Endothelial cell of umbilical vein (primary cell): ENCODE data around the gene FMNL3. TPM values are rescaled to one million over a fixed set of nuclear protein-coding genes. Genes with fewer than 3 reads are reported as not detected.

Experiments used
- BruUV-seq: library from RNA; stranded (reverse); fragments of 400-500 nt; replicated peaks from 2 replicates; lab custom pipeline; 2021; lab: Mats Ljungman, UMichigan
- CTCF ChIA-PET: fragments of 300-600, 350-600 bp; sonication (Branson Sonifier 250); formaldehyde crosslinking; loops from one replicate; lab custom pipeline; 2021; ENCODE audit warnings: antibody characterized with exemption, inconsistent platforms; lab: Charles Lee
- POLR2A ChIA-PET: fragments of 300-600, 350-600 bp; sonication (Branson Sonifier 250); formaldehyde crosslinking; loops from one replicate; lab custom pipeline; 2021; ENCODE audit warnings: antibody characterized with exemption, inconsistent platforms; lab: Charles Lee
- DNase-seq: peaks from one replicate; pipeline ENCODE4 v3.0.0-alpha.2; 2011; ENCODE audit warnings: low read depth, low spot score
- FAIRE-seq: peaks from 2 replicates; lab custom pipeline; 2011; peaks lifted over from hg19 to GRCh38; lab: Jason Lieb, UNC
- H2AFZ ChIP-seq: 2 replicates; pipeline ENCODE4 v1.6.0; 2012; ENCODE audit warnings: low read depth, low read length, control low read depth, inconsistent platforms
- H3K27ac ChIP-seq: 2 replicates; pipeline ENCODE4 v1.5.1; 2011; ENCODE audit warnings: low read depth, mild to moderate bottlenecking, control low read depth, low read length, moderate library complexity; ENCODE audit not compliant: insufficient read depth
- H3K27me3 ChIP-seq, 2 experiments: 2 replicates each; pipeline versions ENCODE4 v1.6.0 to v1.6.1; 2011; ENCODE audit warnings: low read length in 2 of 2, mixed read lengths in 1 of 2; ENCODE audit not compliant: control insufficient read depth in 2 of 2, insufficient read depth in 2 of 2
- H3K36me3 ChIP-seq, 2 experiments: 2 replicates in 1 of 2; 3 replicates in 1 of 2; pipeline ENCODE4 v1.5.1; 2011; ENCODE audit warnings: low read length in 2 of 2, mild to moderate bottlenecking in 1 of 2, moderate library complexity in 1 of 2; ENCODE audit not compliant: control insufficient read depth in 2 of 2, insufficient read depth in 2 of 2; ENCODE audit errors: extremely low read depth in 1 of 2
- H3K4me1 ChIP-seq: 3 replicates; pipeline ENCODE4 v1.5.1; 2011; ENCODE audit warnings: mild to moderate bottlenecking, low read length; ENCODE audit not compliant: control insufficient read depth, insufficient read depth; ENCODE audit errors: extremely low read depth
- H3K4me2 ChIP-seq: 2 replicates; pipeline ENCODE4 v1.6.1; 2011; ENCODE audit warnings: low read length, control low read depth, mixed read lengths; ENCODE audit not compliant: insufficient read depth
- H3K4me3 ChIP-seq, 3 experiments: fragments of 200-600 bp in 1 of 3; sonication (generic), shearing (Covaris generic) in 1 of 3; replicated peaks in 1 of 3; 2 replicates each; pipeline ENCODE4 v1.5.1; 2011 to 2016; ENCODE audit warnings: control low read depth in 3 of 3, low read length in 3 of 3, mild to moderate bottlenecking in 2 of 3, inconsistent platforms in 1 of 3, low read depth in 1 of 3, moderate library complexity in 1 of 3; ENCODE audit not compliant: insufficient read depth in 1 of 3
- H3K79me2 ChIP-seq: 2 replicates; pipeline ENCODE4 v1.6.0; 2012; ENCODE audit warnings: low read length, inconsistent platforms; ENCODE audit not compliant: control insufficient read depth, insufficient read depth
- H3K9ac ChIP-seq: replicated peaks from 2 replicates; pipeline ENCODE3; 2011; ENCODE audit warnings: low read length, control low read depth; ENCODE audit not compliant: insufficient read depth; ENCODE audit errors: extremely low read depth
- H3K9me1 ChIP-seq: replicated peaks from 3 replicates; pipeline ENCODE4 v1.6.0; 2011; ENCODE audit warnings: mild to moderate bottlenecking, low read length; ENCODE audit not compliant: control insufficient read depth, insufficient read depth; ENCODE audit errors: extremely low read depth
- H3K9me3 ChIP-seq: replicated peaks from 2 replicates; pipeline ENCODE4 v1.5.1; 2012; ENCODE audit warnings: low read length, inconsistent platforms; ENCODE audit not compliant: control insufficient read depth, insufficient read depth
- H4K20me1 ChIP-seq: replicated peaks from 2 replicates; pipeline ENCODE3; 2011; ENCODE audit warnings: mild to moderate bottlenecking, low read length; ENCODE audit not compliant: control insufficient read depth, insufficient read depth; ENCODE audit errors: extremely low read depth
- CTCF ChIP-seq, 2 donors: IDR thresholded peaks; 1 replicate in 1 of 2; 2 replicates in 1 of 2; pipeline ENCODE4 v1.5.1; 2011; ENCODE audit warnings: low read length in 2 of 2, mild to moderate bottlenecking in 2 of 2, moderate library complexity in 2 of 2, control low read depth in 1 of 2, inconsistent platforms in 1 of 2, low read depth in 1 of 2; ENCODE audit not compliant: insufficient read depth in 1 of 2; ENCODE audit errors: extremely low read depth in 1 of 2
- EZH2 ChIP-seq: IDR thresholded peaks from 2 replicates; pipeline ENCODE4 v1.6.1; 2012; ENCODE audit warnings: borderline replicate concordance, low read depth, mild to moderate bottlenecking, moderate library complexity, low read length, inconsistent platforms; ENCODE audit not compliant: severe bottlenecking
- FOS ChIP-seq: IDR thresholded peaks from 2 replicates; pipeline ENCODE4 v1.6.1; 2011; ENCODE audit warnings: mild to moderate bottlenecking, low read length, moderate library complexity, borderline replicate concordance; ENCODE audit not compliant: insufficient read depth
- GATA2 ChIP-seq: IDR thresholded peaks from 2 replicates; pipeline ENCODE4 v1.7.0; 2011; ENCODE audit warnings: low read depth, mild to moderate bottlenecking, moderate library complexity, mixed read lengths, low read length; ENCODE audit not compliant: insufficient read length, insufficient read depth
- JUN ChIP-seq: IDR thresholded peaks from 2 replicates; pipeline ENCODE4 v1.6.1; 2011; ENCODE audit warnings: borderline replicate concordance, low read depth; ENCODE audit not compliant: insufficient read length, insufficient read depth
- MAX ChIP-seq: IDR thresholded peaks from 2 replicates; pipeline ENCODE4 v1.6.1; 2011; ENCODE audit not compliant: insufficient read depth, insufficient read length
- MYC ChIP-seq: IDR thresholded peaks from one replicate; pipeline ENCODE4 v1.6.1; 2011; ENCODE audit warnings: mild to moderate bottlenecking, low read depth, low read length
- POLR2A ChIP-seq: IDR thresholded peaks from 2 replicates; pipeline ENCODE4 v1.6.1; 2012; ENCODE audit warnings: low read depth, mild to moderate bottlenecking, control low read depth, low read length
- POLR2AphosphoS5 ChIP-seq: IDR thresholded peaks from 2 replicates; pipeline ENCODE4 v1.6.1; 2012; ENCODE audit warnings: low read depth, mild to moderate bottlenecking, control low read depth, low read length, moderate library complexity; ENCODE audit not compliant: insufficient read depth
- dilution Hi-C: fragments of 300-500 bp; cut with MboI; formaldehyde crosslinking; loops from one replicate; pipeline ENCODE4 v1.15.0; 2019; ENCODE audit warnings: low sequenced_read_pairs; ENCODE audit not compliant: extremely low pct_ligation_motif_present
- intact Hi-C: fragments of 100-400 bp; cut with micrococcal nuclease; formaldehyde crosslinking; loops from one replicate; pipeline ENCODE4 v1.10.0; 2022
- polyA plus RNA-seq, 4 experiments: library from polyadenylated mRNA; depleted of rRNA in 3 of 4; stranded (reverse) in 3 of 4; unstranded in 1 of 4; fragments of >200 nt; gene quantifications; 2 replicates each; pipeline versions ENCODE4 v1.2.1 to v1.2.3, GENCODE V29; 2011 to 2012; ENCODE audit warnings: missing spikeins in 1 of 4
- total RNA-seq: library from RNA; stranded (reverse); gene quantifications from 2 replicates; pipeline ENCODE4 v1.2.3, GENCODE V29; 2021

Gene FMNL3
- total and polyA plus RNA-seq, 2 donors (not counting 3 experiments of a cell fraction or from before 2014, with no cell fraction given): 35.1 to 93.3 TPM

DNA sequence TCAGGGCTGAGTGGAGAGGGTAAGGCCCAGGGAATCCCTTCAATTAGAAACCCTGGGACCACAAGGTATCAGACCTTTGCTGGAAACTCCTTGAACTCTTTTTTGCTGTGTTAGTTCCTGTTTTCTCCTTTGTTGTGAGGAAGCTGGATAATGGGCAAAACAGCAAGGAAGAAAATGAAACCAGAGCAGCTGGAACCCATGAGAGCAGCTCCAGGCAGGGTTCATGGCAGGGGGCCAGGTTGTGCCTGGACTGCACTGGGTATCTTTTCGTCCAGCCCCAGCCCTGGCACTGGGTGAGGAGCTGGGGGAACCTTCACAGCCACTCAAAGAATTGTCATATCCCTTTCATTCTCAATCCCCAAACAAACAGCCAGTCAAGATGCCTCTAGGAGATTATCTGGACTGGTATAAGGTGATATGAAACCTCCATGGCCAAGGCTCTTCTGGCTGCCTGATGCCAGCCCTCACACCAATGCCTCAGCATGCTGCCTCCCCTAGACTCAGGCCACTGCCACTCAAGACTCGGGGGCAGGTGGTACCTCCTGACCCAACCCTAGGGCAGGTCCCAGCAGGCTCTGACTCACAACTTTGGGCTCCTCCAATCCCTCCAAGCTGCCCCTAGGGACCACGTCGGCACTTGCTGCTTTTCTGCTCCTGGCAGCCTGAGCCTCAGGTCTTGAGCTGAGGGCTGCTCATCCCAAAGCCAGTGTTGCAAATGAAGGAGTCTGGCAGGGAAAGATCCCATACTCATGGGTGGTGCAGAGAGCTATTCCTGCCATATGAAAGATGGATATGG, 118.3 kb downstream of the FMNL3 start:
- no peak for FAIRE-seq
- Histone ChIP-seq H3K9me3 (no peaks in the 10 kb centered on the region), H3K36me3 (no peaks in the 10 kb centered on the region), H3K79me2 (no peaks in the 10 kb centered on the region), H3K27me3 (no peaks in the 10 kb centered on the region), H3K4me3 (no peak overlapping the region), H3K9ac (no peak overlapping the region), H2AFZ (no peak overlapping the region), H3K4me1 (no peaks in the 10 kb centered on the region), H3K9me1 (no peaks in the 10 kb centered on the region), H3K4me2 (no peak overlapping the region), H3K27ac (no peak overlapping the region), H4K20me1 (no peaks in the 10 kb centered on the region)
- POLR2A ChIA-PET: no interaction called here
- no peak for TF ChIP-seq FOS
- no peak for TF ChIP-seq MYC
- intact Hi-C loops (no loop called here), dilution Hi-C loops (no loop called here)
- DNase-seq: no peak
- BruUV-seq: no TSS peak
- CTCF ChIA-PET: interaction anchor here (1.0 to 1.6 kb wide), 4 partner anchors 8 to 241 kb away, joined by 3 to 7 read pairs (median 4); no protein-coding TSS in a partner anchor

- Histone ChIP-seq H3K9me3 (no peaks in the 10 kb centered on the region), H3K9ac (no peak overlapping the region), H3K27me3 (no peaks in the 10 kb centered on the region), H3K4me1 (no peaks in the 10 kb centered on the region), H3K4me3 (no peak overlapping the region), H3K4me2 (no peak overlapping the region), H3K9me1 (no peaks in the 10 kb centered on the region), H3K79me2 (no peaks in the 10 kb centered on the region), H3K27ac (no peak overlapping the region), H3K36me3 (no peaks in the 10 kb centered on the region), H2AFZ (no peak overlapping the region), H4K20me1 (no peaks in the 10 kb centered on the region)
- POLR2A ChIA-PET: no interaction called here
- BruUV-seq: no TSS peak
- dilution Hi-C loops (no loop called here), intact Hi-C loops (no loop called here)
- CTCF ChIA-PET: interaction anchor here (0.7 to 1.6 kb wide), 4 partner anchors 8 to 241 kb away, joined by 3 to 7 read pairs (median 4); no protein-coding TSS in a partner anchor
- FAIRE-seq: no peak
- TF ChIP-seq GATA2 (no peak), POLR2A (no peak), MAX (no peak), CTCF (IDR thresholded peaks at IDR 0.05; ENCODE audit: extremely low read depth in 1 of 2, insufficient read depth in 1 of 2, low read depth in 1 of 2, low read length in 2 of 2) (no peak), EZH2 (no peak), MYC (no peak), JUN (no peak), POLR2AphosphoS5 (no peak), FOS (no peak)
- no peak for DNase-seq
Measured at GRCh38 chr12:49588281-49588680, 118.9 kb downstream of the FMNL3 start.
